ENCODE results near the gene LILRB3.
"Not testable (repeated sequence)": the region's sequence is repeated elsewhere in the genome, so short reads cannot be mapped to it uniquely, and the experiment has no call there.

LILRB3 gene

DNA sequence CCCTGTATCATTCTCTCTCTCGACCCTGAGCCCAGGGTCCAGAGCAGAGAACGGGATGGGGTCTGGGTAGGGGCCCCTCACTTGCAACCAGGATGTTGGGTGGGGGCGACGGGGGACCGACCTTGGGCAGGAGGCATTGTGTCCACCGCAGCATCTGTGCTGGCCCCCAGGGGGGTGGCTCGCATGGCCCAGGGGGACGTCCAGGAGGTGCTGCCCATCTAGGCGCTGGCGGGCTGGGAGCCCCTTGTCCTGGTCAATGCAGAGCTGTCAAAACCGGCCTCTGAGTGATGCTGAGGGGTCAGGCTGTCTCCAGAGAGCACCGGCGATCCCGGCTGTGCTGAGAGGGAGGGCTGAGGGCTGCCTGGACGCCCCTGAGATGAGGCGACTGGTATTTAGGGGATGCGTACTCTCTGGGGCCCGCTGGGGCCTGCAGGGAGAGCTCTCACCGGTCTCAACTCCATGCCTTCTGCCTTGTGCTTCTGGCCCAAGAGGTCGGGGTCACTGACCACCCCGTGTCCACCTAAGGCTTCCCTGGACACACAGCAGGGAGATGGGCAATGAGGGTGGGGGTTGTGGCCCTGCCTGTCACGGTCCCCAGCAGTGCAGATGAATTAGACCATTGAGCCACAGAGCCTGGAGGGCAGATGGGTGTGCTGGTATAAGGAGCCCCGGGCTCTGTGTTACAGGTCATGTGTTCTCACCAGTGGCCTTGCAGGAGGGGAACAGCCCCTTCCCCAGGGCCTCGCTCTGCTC is 13.6 kb downstream of the LILRB3 start:
- no peak for DNase-seq

DNA sequence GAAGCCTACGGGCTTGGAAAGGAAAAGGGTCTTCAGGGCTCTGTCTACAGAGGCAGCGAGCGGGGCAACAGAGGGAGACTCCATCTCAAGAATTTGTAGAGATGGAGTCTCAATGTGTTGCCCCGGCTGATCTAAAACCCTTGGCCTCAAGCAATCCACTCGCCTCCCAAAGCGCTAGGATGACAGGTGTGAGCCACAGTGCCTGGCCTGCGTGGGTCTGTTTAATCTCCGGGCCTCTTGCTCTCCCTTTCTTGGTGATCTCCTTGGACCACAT is 14.1 kb downstream of the LILRB3 start:
- no peak for DNase-seq

- DNase-seq, result no peak
Observed at GRCh38 chr19:54207983-54208783, 14.6 kb downstream of the LILRB3 start.

- no peak for DNase-seq
Observed at GRCh38 chr19:54207676-54207982, 15.2 kb downstream of the LILRB3 start.

DNA sequence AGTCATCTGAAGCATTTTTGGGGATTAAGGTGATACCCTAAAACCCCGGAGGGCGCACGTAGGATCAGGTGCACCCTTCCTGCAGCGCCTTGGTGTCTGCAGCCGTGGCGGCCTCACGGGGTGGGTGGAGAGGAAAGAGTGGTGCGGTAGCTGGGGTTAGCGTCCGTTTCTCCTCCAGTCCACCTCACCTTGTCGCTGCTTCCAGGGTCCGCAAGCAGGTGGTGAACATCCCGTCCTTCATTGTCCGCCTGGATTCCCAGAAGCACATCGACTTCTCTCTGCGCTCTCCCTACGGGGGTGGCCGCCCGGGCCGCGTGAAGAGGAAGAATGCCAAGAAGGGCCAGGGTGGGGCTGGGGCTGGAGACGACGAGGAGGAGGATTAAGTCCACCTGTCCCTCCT is 15.6 kb downstream of the LILRB3 start:
- not testable (repeated sequence) for DNase-seq

DNA sequence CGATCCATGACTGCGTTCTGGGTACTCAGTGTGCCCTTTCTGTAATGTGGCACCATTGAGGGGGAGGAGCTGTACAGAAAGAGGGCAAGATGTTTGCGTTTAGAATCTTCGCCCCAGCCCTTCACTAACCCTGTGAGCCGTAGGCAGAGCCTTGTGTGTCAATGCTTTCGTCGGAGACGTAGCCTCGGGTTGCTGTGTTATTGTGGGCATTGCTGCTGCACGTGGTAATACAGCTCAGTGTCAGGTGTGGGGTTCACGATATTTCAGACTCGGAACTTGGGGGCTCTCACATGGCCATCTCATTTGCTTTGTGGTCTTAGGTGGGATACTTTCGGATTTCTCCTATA is 16.0 kb downstream of the LILRB3 start:
- no peak for DNase-seq

DNA sequence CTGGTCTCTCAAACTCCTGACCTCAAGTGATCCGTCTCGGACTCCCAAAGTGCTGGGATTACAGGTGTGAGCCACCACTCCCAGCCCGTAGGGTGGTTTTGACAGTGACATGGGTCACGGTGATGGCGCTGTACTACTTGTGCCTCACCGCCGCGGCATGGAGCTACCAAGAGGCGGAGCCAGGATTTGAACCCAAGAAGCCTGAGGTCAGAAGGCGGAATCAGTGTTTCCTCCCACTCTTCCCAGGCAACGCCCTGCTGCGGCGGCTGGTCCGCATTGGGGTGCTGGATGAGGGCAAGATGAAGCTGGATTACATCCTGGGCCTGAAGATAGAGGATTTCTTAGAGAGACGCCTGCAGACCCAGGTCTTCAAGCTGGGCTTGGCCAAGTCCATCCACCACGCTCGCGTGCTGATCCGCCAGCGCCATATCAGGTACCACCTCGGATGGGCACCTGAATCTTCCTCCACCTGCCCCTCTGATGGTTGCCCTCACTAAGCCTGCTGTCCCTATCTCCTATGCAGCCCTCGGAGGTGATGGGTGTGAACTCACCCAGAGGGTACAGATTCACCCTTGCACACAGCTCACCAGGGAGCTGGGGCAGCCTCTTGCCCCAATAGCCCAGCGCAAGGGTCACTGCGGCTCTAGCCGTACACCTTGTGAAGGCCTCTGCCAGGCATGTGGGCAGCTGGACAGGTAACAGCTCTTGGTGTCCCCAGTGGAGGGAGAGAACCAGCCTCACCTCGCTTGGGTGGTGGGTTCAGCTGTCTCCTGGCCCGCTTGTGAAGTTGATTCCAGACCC is 16.6 kb downstream of the LILRB3 start:
- DNase-seq, result no peak

DNA sequence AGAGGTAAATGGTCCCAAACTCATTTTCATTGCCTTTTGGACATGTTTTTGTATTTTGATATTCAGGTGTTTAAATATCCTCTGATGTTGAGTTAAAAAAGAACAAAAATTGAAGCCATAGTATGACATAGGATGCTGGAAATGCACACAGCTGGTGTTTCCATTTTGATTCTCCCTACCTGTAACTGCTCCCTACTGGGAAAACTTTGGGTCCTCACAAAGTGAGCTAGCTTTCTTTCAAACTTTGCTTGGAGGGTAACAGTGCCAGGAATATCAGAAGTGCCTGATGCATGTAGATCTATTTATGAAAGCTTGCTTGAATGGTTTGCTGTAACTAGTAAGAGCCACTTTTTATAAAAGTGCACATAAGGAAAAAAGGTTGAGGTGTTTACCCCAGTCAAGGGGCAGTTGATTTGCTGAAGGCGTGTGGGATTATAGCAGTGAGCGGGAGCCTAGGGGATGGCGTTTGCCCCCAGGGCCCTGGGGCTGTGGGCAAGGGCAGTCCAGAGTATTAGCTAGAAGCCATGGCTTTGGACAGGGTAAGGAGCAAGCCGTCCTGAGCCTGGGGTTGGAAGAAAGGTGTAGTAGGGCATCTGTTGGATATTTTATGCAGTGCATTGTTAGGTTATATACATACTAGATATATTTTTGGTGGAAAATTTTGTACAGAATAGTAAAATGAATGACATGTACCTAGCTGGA is 17.9 kb downstream of the LILRB3 start:
- DNase-seq, result no peak

- DNase-seq, result no peak
Observed at GRCh38 chr19:54203151-54203611, 19.6 kb downstream of the LILRB3 start.

DNA sequence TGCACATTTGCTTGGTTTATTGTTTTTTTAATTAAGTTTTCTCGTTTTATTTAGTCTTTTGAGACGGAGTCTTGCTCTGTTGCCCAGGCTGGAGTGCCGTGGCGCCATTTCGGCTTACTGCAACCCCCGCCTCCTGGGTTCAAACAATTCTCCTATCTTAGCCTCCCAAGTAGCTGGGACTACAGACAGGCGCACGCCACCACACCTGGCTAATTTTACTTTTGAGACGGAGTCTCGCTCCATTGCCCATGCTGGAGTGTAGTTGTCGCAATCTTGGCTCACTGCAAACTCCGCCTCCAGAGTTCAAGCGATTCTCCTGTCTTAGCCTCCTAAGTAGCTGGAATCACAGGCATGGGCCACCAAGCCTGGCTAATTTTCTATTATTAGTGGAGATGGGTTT is 20.8 kb downstream of the LILRB3 start:
- DNase-seq, result no peak

GRCh38 chr19:54201172-54201701 is 21.6 kb downstream of the LILRB3 start:
- no peak for DNase-seq

DNA sequence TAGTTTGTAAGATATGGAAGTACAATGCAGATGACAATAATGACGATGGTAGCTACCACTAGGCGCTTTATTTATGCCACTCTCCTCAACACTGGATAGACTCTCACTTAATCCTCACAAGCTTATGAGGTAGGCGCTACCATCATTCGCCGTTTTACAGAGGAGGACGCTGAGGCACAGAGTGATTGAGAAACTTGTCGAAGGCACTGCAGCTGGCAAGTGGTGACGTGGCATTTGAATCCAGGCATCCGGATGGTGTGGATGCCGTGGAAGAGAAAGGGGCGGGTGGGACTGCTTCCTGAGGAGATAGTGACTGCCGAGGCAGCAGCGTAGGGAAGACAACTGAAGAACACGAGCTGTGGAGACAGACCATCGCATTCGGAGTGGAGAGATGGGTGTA is 23.4 kb downstream of the LILRB3 start:
- DNase-seq, result no peak

DNA sequence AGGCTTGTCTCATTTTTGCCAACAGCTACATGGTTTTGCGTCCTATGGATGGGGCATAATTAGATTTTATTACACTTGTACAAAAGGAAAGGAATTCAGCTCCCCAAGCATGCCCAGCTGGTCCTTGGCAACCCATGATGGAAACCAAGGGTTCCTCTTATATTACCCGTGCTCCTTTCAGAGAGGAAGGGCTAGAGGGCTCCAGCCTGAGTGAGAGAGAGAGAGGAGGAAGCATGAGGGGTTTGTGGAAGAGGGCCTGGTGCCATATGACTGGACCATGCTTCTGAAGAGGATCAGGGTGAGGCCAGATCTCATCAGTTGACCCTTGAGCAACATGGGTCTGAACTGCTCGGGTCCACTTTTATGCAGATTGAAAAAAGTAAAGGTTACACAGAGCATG is 25.7 kb downstream of the LILRB3 start:
- no peak for DNase-seq

DNA sequence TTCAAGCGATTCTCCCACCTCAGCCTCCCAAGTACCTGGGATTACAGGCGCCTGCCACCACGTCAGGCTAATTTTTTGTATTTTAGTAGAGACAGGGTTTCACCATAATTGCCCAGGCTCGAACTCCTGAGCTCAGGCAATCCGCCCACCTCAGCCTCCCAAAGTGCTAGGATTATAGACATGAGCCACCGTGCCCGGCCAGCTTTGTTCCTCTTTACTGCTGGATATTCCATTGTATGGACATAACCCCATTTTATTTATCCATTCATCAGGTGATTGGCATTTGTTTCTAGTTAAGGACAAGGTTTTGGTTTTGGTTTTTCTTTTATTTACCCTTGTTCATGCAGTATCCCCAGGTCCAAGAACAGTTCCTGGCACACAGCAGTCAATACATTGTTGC is 26.3 kb downstream of the LILRB3 start:
- DNase-seq, result no peak

DNA sequence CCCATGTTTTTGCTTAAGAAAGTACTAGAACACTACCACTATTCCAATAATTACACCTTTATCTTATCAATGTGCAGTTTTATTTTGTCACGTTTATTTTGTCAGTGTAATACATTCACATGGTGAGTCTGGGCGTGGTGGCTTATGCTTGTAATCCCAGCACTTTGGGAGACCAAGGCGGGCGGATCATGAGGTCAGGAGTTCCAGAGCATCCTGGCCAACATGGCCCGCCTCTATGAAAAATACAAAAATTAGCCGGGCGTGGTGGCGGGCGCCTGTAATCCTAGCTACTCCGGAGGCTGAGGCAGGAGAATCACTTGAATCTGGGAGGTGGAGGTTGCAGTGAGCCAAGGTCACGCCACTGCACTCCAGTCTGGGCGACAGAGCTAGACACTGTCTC is 28.3 kb downstream of the LILRB3 start:
- not testable (repeated sequence) for DNase-seq

DNA sequence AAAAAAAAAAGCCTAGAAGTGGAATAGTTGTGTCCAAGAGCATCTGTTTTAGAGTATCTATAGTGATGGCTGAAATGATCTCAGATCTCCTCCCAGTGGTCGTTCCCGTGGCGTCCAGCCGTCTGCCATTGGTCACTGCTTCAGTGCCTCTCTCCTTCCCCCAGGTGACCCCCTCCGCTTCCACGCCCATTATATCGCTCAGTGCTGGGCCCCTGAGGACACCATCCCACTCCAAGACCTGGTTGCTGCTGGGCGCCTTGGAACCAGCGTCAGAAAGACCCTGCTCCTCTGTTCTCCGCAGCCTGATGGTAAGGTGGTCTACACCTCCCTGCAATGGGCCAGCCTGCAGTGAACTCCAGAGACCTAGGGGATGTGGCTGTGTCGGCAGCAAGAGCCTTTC is 29.8 kb downstream of the LILRB3 start:
- DNase-seq, result no peak

DNA sequence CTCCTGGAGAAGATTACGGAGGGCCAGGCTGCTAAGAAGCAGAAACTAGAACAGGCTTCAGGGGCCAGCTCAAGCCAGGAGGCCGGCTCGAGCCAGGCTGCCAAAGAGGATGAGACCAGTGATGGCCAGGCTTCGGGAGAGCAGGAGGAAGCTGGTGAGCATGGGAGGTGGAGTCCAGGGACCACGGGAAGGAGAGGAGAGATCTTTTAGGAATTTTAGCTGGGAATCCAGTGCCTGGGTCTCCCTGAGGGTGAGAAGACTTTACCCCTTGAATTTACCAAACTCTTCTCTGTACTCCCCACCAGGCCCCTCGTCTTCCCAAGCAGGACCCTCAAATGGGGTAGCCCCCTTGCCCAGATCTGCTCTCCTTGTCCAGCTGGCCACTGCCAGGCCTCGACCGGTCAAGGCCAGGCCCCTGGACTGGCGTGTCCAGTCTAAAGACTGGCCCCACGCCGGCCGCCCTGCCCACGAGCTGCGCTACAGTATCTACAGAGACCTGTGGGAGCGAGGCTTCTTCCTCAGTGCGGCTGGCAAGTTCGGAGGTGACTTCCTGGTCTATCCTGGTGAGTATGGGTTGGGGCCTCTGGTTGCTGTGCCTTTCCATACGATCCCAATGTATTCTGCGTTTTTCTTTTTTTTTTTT is 30.9 kb downstream of the LILRB3 start:
- DNase-seq, result no peak

DNA sequence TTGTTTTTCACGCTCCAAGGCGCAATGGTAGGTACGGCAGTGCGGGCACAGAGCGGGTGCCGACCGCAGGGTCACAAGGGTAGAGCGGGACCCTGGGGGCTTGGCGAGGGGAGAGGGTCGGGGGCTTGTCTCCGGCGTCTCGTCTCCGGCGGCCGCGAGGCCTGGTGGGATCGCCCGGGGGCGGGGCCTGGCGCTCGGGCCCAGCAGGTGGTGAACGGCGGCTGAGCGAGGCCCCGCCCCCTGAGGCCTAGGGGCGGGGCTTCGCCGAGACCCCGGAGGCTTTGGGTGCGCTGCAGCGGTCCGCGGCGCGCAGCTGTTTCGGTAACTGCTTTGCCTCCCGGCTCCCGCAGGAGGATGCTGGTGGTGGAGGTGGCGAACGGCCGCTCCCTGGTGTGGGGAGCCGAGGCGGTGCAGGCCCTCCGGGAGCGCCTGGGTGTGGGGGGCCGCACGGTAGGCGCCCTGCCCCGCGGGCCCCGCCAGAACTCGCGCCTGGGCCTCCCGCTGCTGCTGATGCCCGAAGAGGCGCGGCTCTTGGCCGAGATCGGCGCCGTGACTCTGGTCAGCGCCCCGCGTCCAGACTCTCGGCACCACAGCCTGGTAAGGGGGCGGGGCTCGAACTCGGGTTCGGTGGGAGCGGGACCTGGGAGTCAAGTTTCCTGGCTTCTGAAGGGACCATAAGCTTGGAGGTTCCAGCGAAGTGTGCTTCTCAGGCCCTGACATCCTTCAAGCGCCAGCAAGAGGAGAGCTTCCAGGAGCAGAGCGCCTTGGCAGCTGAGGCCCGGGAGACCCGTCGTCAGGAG is 31.6 kb downstream of the LILRB3 start, which contains the start of gene TSEN34:
Gene TSEN34 (plus strand): TSS at position 298 of the 800 bp plus-strand sequence. CDS start 57 bp downstream, at position 355.
- DNase-seq, result peak; percentile 87

- DNase-seq, result peak; percentile 99
Observed at GRCh38 chr19:54190503-54191010, 32.2 kb downstream of the LILRB3 start.

DNA sequence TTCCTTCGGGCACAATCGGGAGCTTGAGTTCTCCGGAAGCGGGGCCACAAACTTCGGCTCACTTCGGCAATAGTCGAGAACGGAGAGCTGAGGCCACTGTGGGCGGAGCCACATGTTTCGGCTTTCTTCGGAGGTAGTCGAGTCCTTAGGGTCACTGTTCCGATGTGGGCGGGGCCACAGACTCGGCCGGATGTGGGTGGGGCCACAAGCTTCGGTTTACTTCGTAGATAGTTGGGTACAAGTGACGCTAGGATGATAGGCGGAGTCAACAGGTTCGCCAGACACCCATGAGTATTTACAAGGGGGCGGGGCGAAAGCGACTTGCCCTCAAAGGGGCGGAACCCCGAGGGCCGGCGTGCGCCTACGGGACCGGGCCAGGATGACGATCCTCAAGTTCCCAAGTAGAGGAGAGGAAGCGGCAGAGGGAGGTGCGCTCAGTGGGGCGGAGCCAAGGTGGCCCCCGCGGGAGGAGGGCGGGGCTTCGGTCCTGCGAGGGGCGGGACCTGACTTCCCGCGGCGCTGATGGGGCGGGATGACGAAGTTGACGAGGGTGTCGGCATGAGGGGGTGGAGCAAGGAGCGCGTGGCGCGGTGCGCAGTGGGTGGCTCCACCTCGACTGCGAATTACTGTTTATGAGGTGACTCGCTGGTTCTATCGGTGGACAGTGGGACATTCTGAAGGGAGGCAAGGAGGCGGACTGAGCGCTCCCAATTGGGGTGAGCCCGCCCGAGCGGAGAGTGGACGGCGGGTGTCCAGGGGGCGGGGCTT is 32.9 kb downstream of the LILRB3 start:
- DNase-seq, result peak; percentile 99
